WTC11 (cell line): Measurements from ENCODE around the gene ZBTB32. TPM values are rescaled to one million over a fixed set of nuclear protein-coding genes. Genes with fewer than 3 reads are reported as not detected.

Source experiments
- ATAC-seq: fragments of 200-7000 bp; cut with Tn5 transposase; 2 replicates; pipeline ENCODE4 v1.10.0; 2021; ENCODE audit warnings: mild to moderate bottlenecking, moderate library complexity
- CTCF ChIA-PET: fragments of 300-600 bp; sonication (Branson Sonifier 250); formaldehyde crosslinking; loops from one replicate; lab custom pipeline; 2021; ENCODE audit warnings: antibody characterized with exemption; lab: Charles Lee
- POLR2A ChIA-PET: fragments of 350-600 bp; sonication (Branson Sonifier 250); formaldehyde crosslinking; loops from one replicate; lab custom pipeline; 2021; ENCODE audit warnings: antibody characterized with exemption; lab: Charles Lee
- DNase-seq: peaks from one replicate; pipeline ENCODE4 v3.0.0; 2021; ENCODE audit warnings: low spot score
- H3K27ac Mint-ChIP-seq: 2 replicates; pipeline ENCODE4 v1.8.0; 2021; ENCODE audit warnings: mixed read lengths
- H3K27me3 Mint-ChIP-seq: 2 replicates; pipeline ENCODE4 v1.8.0; 2021; ENCODE audit warnings: low read depth, mild to moderate bottlenecking, moderate library complexity, mixed read lengths
- H3K36me3 Mint-ChIP-seq: 2 replicates; pipeline ENCODE4 v1.8.0; 2021; ENCODE audit warnings: mixed read lengths
- H3K4me1 Mint-ChIP-seq: 2 replicates; pipeline ENCODE4 v1.8.0; 2022; ENCODE audit warnings: mixed read lengths
- H3K4me3 Mint-ChIP-seq: 2 replicates; pipeline ENCODE4 v1.8.0; 2021; ENCODE audit warnings: mild to moderate bottlenecking, moderate library complexity, mixed read lengths
- H3K9me3 Mint-ChIP-seq: 2 replicates; pipeline ENCODE4 v1.8.0; 2021; ENCODE audit warnings: mixed read lengths
- CREB1 ChIP-seq: sonication (generic); formaldehyde crosslinking; IDR thresholded peaks from 2 replicates; pipeline ENCODE4 v1.8.0; 2023; ENCODE audit warnings: mild to moderate bottlenecking, missing genetic modification reagents
- ELF4 ChIP-seq: sonication (generic); formaldehyde crosslinking; IDR thresholded peaks from 2 replicates; pipeline ENCODE4 v1.8.1; 2022; ENCODE audit warnings: low read depth, mild to moderate bottlenecking, moderate library complexity, missing genetic modification reagents
- HMGA2 ChIP-seq: fragments of 250-450 bp; sonication (Bioruptor Pico); IDR thresholded peaks from 2 replicates; pipeline ENCODE4 v1.4.0; 2021; ENCODE audit warnings: mild to moderate bottlenecking, moderate library complexity
- KAT7 ChIP-seq: sonication (generic); formaldehyde crosslinking; IDR thresholded peaks from 2 replicates; pipeline ENCODE4 v1.8.1; 2023; ENCODE audit warnings: missing genetic modification reagents, mild to moderate bottlenecking, borderline replicate concordance
- SMAD3 ChIP-seq: sonication (generic); formaldehyde crosslinking; IDR thresholded peaks from 2 replicates; pipeline ENCODE4 v1.8.0; 2022; ENCODE audit warnings: missing genetic modification reagents, mild to moderate bottlenecking, borderline replicate concordance
- ZNF263 ChIP-seq: sonication (generic); formaldehyde crosslinking; IDR thresholded peaks from 2 replicates; pipeline ENCODE4 v1.8.1; 2022; ENCODE audit warnings: low read depth, mild to moderate bottlenecking, moderate library complexity, missing genetic modification reagents
- ZNF317 ChIP-seq: sonication (generic); formaldehyde crosslinking; IDR thresholded peaks from 2 replicates; pipeline ENCODE4 v1.8.1; 2023; ENCODE audit warnings: low read depth, mild to moderate bottlenecking, moderate library complexity, missing genetic modification reagents, borderline replicate concordance
- ZNF423 ChIP-seq: fragments of 250-450 bp; sonication (Bioruptor Pico); IDR thresholded peaks from 2 replicates; pipeline ENCODE4 v2.1.2; 2022; ENCODE audit warnings: mild to moderate bottlenecking, moderate library complexity
- ZNF671 ChIP-seq: fragments of 250-450 bp; sonication (Bioruptor Pico); IDR thresholded peaks from 2 replicates; pipeline ENCODE4 v1.8.0; 2021; ENCODE audit warnings: mild to moderate bottlenecking
- total RNA-seq: library from RNA; stranded (reverse); gene quantifications from 3 replicates; pipeline ENCODE4 v1.2.3, GENCODE V29; 2021
- TF ChIP-seq, protein P1 (sequence below): fragments of 250-450 bp; sonication (Bioruptor Pico); IDR thresholded peaks from 2 replicates; pipeline ENCODE4 v1.9.0; 2021; ENCODE audit warnings: moderate library complexity, mild to moderate bottlenecking, inconsistent platforms, borderline replicate concordance
- TF ChIP-seq, protein P2 (sequence below): sonication (generic); formaldehyde crosslinking; IDR thresholded peaks from 2 replicates; pipeline ENCODE4 v1.8.0; 2023; ENCODE audit warnings: mild to moderate bottlenecking, missing genetic modification reagents
- TF ChIP-seq, protein P3 (sequence below): sonication (generic); formaldehyde crosslinking; IDR thresholded peaks from 2 replicates; pipeline ENCODE4 v1.8.1; 2022; ENCODE audit warnings: missing genetic modification reagents, borderline replicate concordance
- TF ChIP-seq, protein P4 (sequence below): sonication (generic); formaldehyde crosslinking; IDR thresholded peaks from 2 replicates; pipeline ENCODE4 v1.8.0; 2023; ENCODE audit warnings: missing genetic modification reagents, mild to moderate bottlenecking, borderline replicate concordance
- TF ChIP-seq, protein P5 (sequence below): sonication (generic); formaldehyde crosslinking; IDR thresholded peaks from 2 replicates; pipeline ENCODE4 v1.8.1; 2022; ENCODE audit warnings: mild to moderate bottlenecking, moderate library complexity, missing genetic modification reagents
- TF ChIP-seq, protein P6 (sequence below): sonication (generic); formaldehyde crosslinking; IDR thresholded peaks from 2 replicates; pipeline ENCODE4 v1.8.0; 2022; ENCODE audit warnings: mild to moderate bottlenecking, missing genetic modification reagents
- TF ChIP-seq, protein P7 (sequence below): sonication (generic); formaldehyde crosslinking; IDR thresholded peaks from 2 replicates; pipeline ENCODE4 v1.8.0; 2022; ENCODE audit warnings: missing genetic modification reagents
- TF ChIP-seq, protein P8 (sequence below): fragments of 200-600 bp; IDR thresholded peaks from 2 replicates; pipeline ENCODE4 v1.8.0; 2022; ENCODE audit warnings: antibody characterized with exemption

ZBTB32 gene
- total RNA-seq, 1 experiment from 2014 or later = 0.11 TPM

DNA sequence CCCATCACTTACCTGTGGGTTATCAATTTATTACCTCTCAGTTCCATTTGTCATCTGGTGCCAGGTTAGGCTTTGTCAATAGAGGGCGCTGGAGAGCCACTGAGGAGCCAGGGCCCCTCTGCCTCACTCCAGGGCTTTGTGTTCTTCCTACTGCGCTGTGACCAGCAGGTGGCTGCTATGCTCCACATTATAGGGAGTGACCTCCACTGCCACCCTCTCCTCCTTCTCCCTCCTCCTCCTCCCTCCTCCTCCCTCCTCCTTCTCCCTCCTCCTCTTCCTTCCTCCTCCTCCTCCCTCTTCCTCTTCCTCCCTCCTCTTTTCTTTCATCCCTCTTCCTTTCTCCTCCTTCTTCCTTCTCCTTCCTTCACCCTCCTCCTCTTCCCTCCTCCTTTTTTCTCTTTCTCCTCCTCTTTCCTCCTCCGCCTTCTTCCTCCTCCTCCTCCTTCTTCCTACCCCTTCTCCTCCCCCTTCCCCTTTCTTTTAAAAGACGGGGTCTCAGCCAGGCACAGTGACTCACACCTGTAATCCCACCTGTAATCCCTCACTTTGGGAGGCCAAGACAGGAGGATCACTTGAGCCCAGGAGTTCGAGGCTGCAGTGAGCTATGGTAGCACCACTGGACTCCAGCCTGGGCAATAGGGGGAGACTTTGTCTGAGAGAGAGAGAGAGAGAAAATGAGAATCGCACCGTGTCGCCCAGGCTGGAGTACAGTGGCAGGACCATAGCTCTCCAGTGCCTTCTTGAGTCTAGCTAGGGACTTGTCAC lies 10.3 kb upstream of the ZBTB32 start:
- POLR2A ChIA-PET = no interaction called here
- H3K36me3 Mint-ChIP-seq = no peaks in the 10 kb centered on the region
- CTCF ChIA-PET = interaction anchor here (0.5 to 3.5 kb wide), 16 partner anchors 9 to 449 kb away, joined by 3 to 16 read pairs (median 5); partner anchors contain the start of genes COX6B1, LIN37, PSENEN and U2AF1L4
- DNase-seq (peak; percentile 93), ATAC-seq (peak; percentile 96)
- H3K27ac Mint-ChIP-seq = no peak overlapping the region
- H3K9me3 Mint-ChIP-seq = peaks cover 4% of the 10 kb centered on the region; the same call in 1 of the 2 replicates
- peaks cover 6% of the 10 kb centered on the region for H3K27me3 Mint-ChIP-seq
- H3K4me1 Mint-ChIP-seq = no peaks in the 10 kb centered on the region; the same call in 1 of the 2 replicates
- H3K4me3 Mint-ChIP-seq = no peak overlapping the region
- TF ChIP-seq, protein P1, sequence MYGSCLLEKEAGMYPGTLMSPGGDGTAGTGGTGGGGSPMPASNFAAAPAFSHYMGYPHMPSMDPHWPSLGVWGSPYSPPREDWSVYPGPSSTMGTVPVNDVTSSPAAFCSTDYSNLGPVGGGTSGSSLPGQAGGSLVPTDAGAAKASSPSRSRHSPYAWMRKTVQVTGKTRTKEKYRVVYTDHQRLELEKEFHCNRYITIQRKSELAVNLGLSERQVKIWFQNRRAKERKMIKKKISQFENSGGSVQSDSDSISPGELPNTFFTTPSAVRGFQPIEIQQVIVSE (CRISPR knock-in tag) = no peak
- TF ChIP-seq ZNF263 (CRISPR knock-in tag) = peak; percentile 99
- TF ChIP-seq, protein P2, sequence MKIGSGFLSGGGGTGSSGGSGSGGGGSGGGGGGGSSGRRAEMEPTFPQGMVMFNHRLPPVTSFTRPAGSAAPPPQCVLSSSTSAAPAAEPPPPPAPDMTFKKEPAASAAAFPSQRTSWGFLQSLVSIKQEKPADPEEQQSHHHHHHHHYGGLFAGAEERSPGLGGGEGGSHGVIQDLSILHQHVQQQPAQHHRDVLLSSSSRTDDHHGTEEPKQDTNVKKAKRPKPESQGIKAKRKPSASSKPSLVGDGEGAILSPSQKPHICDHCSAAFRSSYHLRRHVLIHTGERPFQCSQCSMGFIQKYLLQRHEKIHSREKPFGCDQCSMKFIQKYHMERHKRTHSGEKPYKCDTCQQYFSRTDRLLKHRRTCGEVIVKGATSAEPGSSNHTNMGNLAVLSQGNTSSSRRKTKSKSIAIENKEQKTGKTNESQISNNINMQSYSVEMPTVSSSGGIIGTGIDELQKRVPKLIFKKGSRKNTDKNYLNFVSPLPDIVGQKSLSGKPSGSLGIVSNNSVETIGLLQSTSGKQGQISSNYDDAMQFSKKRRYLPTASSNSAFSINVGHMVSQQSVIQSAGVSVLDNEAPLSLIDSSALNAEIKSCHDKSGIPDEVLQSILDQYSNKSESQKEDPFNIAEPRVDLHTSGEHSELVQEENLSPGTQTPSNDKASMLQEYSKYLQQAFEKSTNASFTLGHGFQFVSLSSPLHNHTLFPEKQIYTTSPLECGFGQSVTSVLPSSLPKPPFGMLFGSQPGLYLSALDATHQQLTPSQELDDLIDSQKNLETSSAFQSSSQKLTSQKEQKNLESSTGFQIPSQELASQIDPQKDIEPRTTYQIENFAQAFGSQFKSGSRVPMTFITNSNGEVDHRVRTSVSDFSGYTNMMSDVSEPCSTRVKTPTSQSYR (CRISPR knock-in tag) = no peak
- no peak for TF ChIP-seq KAT7
- TF ChIP-seq ZNF423 = peak; percentile 45; the same call in 1 of the 2 replicates
- TF ChIP-seq, protein P3, sequence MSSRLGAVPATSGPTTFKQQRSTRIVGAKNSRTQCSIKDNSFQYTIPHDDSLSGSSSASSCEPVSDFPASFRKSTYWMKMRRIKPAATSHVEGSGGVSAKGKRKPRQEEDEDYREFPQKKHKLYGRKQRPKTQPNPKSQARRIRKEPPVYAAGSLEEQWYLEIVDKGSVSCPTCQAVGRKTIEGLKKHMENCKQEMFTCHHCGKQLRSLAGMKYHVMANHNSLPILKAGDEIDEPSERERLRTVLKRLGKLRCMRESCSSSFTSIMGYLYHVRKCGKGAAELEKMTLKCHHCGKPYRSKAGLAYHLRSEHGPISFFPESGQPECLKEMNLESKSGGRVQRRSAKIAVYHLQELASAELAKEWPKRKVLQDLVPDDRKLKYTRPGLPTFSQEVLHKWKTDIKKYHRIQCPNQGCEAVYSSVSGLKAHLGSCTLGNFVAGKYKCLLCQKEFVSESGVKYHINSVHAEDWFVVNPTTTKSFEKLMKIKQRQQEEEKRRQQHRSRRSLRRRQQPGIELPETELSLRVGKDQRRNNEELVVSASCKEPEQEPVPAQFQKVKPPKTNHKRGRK (CRISPR knock-in tag) = peak; percentile 84; the same call in 1 of the 2 replicates
- TF ChIP-seq ELF4 = no peak
- TF ChIP-seq HMGA2 (CRISPR knock-in tag) = no peak
- TF ChIP-seq, protein P4, sequence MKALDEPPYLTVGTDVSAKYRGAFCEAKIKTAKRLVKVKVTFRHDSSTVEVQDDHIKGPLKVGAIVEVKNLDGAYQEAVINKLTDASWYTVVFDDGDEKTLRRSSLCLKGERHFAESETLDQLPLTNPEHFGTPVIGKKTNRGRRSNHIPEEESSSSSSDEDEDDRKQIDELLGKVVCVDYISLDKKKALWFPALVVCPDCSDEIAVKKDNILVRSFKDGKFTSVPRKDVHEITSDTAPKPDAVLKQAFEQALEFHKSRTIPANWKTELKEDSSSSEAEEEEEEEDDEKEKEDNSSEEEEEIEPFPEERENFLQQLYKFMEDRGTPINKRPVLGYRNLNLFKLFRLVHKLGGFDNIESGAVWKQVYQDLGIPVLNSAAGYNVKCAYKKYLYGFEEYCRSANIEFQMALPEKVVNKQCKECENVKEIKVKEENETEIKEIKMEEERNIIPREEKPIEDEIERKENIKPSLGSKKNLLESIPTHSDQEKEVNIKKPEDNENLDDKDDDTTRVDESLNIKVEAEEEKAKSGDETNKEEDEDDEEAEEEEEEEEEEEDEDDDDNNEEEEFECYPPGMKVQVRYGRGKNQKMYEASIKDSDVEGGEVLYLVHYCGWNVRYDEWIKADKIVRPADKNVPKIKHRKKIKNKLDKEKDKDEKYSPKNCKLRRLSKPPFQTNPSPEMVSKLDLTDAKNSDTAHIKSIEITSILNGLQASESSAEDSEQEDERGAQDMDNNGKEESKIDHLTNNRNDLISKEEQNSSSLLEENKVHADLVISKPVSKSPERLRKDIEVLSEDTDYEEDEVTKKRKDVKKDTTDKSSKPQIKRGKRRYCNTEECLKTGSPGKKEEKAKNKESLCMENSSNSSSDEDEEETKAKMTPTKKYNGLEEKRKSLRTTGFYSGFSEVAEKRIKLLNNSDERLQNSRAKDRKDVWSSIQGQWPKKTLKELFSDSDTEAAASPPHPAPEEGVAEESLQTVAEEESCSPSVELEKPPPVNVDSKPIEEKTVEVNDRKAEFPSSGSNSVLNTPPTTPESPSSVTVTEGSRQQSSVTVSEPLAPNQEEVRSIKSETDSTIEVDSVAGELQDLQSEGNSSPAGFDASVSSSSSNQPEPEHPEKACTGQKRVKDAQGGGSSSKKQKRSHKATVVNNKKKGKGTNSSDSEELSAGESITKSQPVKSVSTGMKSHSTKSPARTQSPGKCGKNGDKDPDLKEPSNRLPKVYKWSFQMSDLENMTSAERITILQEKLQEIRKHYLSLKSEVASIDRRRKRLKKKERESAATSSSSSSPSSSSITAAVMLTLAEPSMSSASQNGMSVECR (CRISPR knock-in tag) = no peak
- no peak for TF ChIP-seq ZNF671 (CRISPR knock-in tag)
- TF ChIP-seq, protein P5, sequence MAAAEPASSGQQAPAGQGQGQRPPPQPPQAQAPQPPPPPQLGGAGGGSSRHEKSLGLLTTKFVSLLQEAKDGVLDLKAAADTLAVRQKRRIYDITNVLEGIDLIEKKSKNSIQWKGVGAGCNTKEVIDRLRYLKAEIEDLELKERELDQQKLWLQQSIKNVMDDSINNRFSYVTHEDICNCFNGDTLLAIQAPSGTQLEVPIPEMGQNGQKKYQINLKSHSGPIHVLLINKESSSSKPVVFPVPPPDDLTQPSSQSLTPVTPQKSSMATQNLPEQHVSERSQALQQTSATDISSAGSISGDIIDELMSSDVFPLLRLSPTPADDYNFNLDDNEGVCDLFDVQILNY = no peak
- TF ChIP-seq, protein P6, sequence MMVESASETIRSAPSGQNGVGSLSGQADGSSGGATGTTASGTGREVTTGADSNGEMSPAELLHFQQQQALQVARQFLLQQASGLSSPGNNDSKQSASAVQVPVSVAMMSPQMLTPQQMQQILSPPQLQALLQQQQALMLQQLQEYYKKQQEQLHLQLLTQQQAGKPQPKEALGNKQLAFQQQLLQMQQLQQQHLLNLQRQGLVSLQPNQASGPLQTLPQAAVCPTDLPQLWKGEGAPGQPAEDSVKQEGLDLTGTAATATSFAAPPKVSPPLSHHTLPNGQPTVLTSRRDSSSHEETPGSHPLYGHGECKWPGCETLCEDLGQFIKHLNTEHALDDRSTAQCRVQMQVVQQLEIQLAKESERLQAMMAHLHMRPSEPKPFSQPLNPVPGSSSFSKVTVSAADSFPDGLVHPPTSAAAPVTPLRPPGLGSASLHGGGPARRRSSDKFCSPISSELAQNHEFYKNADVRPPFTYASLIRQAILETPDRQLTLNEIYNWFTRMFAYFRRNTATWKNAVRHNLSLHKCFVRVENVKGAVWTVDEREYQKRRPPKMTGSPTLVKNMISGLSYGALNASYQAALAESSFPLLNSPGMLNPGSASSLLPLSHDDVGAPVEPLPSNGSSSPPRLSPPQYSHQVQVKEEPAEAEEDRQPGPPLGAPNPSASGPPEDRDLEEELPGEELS (CRISPR knock-in tag) = no peak
- TF ChIP-seq SMAD3 = no peak
- TF ChIP-seq, protein P7, sequence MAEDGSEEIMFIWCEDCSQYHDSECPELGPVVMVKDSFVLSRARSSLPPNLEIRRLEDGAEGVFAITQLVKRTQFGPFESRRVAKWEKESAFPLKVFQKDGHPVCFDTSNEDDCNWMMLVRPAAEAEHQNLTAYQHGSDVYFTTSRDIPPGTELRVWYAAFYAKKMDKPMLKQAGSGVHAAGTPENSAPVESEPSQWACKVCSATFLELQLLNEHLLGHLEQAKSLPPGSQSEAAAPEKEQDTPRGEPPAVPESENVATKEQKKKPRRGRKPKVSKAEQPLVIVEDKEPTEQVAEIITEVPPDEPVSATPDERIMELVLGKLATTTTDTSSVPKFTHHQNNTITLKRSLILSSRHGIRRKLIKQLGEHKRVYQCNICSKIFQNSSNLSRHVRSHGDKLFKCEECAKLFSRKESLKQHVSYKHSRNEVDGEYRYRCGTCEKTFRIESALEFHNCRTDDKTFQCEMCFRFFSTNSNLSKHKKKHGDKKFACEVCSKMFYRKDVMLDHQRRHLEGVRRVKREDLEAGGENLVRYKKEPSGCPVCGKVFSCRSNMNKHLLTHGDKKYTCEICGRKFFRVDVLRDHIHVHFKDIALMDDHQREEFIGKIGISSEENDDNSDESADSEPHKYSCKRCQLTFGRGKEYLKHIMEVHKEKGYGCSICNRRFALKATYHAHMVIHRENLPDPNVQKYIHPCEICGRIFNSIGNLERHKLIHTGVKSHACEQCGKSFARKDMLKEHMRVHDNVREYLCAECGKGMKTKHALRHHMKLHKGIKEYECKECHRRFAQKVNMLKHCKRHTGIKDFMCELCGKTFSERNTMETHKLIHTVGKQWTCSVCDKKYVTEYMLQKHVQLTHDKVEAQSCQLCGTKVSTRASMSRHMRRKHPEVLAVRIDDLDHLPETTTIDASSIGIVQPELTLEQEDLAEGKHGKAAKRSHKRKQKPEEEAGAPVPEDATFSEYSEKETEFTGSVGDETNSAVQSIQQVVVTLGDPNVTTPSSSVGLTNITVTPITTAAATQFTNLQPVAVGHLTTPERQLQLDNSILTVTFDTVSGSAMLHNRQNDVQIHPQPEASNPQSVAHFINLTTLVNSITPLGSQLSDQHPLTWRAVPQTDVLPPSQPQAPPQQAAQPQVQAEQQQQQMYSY (CRISPR knock-in tag) = no peak
- no peak for TF ChIP-seq ZNF317 (CRISPR knock-in tag)
- no peak for TF ChIP-seq CREB1 (CRISPR knock-in tag)
- TF ChIP-seq, protein P8, sequence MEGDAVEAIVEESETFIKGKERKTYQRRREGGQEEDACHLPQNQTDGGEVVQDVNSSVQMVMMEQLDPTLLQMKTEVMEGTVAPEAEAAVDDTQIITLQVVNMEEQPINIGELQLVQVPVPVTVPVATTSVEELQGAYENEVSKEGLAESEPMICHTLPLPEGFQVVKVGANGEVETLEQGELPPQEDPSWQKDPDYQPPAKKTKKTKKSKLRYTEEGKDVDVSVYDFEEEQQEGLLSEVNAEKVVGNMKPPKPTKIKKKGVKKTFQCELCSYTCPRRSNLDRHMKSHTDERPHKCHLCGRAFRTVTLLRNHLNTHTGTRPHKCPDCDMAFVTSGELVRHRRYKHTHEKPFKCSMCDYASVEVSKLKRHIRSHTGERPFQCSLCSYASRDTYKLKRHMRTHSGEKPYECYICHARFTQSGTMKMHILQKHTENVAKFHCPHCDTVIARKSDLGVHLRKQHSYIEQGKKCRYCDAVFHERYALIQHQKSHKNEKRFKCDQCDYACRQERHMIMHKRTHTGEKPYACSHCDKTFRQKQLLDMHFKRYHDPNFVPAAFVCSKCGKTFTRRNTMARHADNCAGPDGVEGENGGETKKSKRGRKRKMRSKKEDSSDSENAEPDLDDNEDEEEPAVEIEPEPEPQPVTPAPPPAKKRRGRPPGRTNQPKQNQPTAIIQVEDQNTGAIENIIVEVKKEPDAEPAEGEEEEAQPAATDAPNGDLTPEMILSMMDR = peak; percentile 94
